ENCODE results near the gene UMOD.

DNA sequence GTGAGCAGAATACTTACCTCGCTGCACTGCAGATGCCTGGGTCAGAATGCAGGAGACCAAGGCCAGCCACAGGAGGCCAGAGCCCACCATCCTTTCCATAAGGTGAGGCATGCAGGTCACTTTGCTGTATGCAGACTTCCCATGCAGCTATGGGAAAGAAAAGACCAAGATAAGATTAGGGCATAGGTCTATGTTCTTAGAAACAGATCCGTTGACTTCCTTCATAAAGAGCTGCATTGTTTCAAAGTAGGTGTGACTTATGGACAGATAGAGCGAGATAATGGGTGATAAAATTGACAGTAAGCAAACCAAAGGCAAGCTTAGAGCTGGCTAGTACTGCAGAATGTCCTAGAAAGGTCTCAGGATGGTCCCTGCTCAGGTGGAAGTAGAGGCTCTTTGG lies 26.2 kb downstream of the UMOD start:
- TF ChIP-seq CTCF (IDR thresholded peaks at IDR 0.05) (no peak), POLR2A (IDR thresholded peaks at IDR 0.05) (peak in 1 of 3 donors; percentile 19)
